Neuronal stem cell (in vitro differentiated cells): ENCODE results near the gene CADPS.

Source experiments
- DNase-seq: peaks from one replicate; pipeline ENCODE4 v3.0.0-alpha.2; 2013; ENCODE audit warnings: low spot score
- H2AFZ ChIP-seq: one replicate; pipeline ENCODE4 v1.6.1; 2013; ENCODE audit warnings: mild to moderate bottlenecking, low read length, inconsistent platforms
- H2AK5ac ChIP-seq: 2 replicates; pipeline ENCODE4 v1.6.1; 2013; ENCODE audit warnings: low read depth, mild to moderate bottlenecking, inconsistent platforms, low read length, moderate library complexity, mixed read lengths
- H2BK120ac ChIP-seq: 2 replicates; pipeline ENCODE4 v1.6.1; 2013; ENCODE audit warnings: low read depth, mild to moderate bottlenecking, inconsistent platforms, low read length, moderate library complexity, mixed read lengths
- H2BK12ac ChIP-seq: one replicate; pipeline ENCODE4 v1.6.1; 2013; ENCODE audit warnings: low read length, inconsistent platforms
- H2BK15ac ChIP-seq: 2 replicates; pipeline ENCODE4 v1.6.1; 2013; ENCODE audit warnings: mild to moderate bottlenecking, low read length, inconsistent platforms, mixed read lengths
- H2BK5ac ChIP-seq: one replicate; pipeline ENCODE4 v1.6.1; 2013; ENCODE audit warnings: inconsistent platforms, mild to moderate bottlenecking, low read length, moderate library complexity
- H3K14ac ChIP-seq: one replicate; pipeline ENCODE4 v1.6.1; 2013; ENCODE audit warnings: low read length, inconsistent platforms
- H3K18ac ChIP-seq: 2 replicates; pipeline ENCODE4 v1.6.1; 2013; ENCODE audit warnings: low read length, inconsistent platforms
- H3K23ac ChIP-seq: 2 replicates; pipeline ENCODE4 v1.6.1; 2013; ENCODE audit warnings: low read depth, mild to moderate bottlenecking, mixed read lengths, low read length, inconsistent platforms; ENCODE audit not compliant: poor library complexity
- H3K27ac ChIP-seq: replicated peaks from 3 replicates; pipeline ENCODE4 v1.5.1; 2013; ENCODE audit warnings: low read length, inconsistent platforms
- H3K27me3 ChIP-seq, 3 experiments: 2 replicates each; pipeline ENCODE4 v1.6.1; 2013; ENCODE audit warnings: low read length in 3 of 3, mild to moderate bottlenecking in 2 of 3, inconsistent platforms in 1 of 3, low read depth in 1 of 3, mixed read lengths in 1 of 3, moderate library complexity in 1 of 3; ENCODE audit not compliant: control insufficient read depth in 3 of 3, insufficient read depth in 3 of 3
- H3K36me3 ChIP-seq, 2 donors: replicated peaks in 1 of 2; 2 replicates each; pipeline ENCODE4 v1.6.1; 2013; ENCODE audit warnings: low read length in 2 of 2; ENCODE audit not compliant: control insufficient read depth in 2 of 2, insufficient read depth in 2 of 2
- H3K4ac ChIP-seq: 2 replicates; pipeline ENCODE4 v1.6.1; 2013; ENCODE audit warnings: inconsistent platforms, mild to moderate bottlenecking, low read length, moderate library complexity
- H3K4me1 ChIP-seq, 2 donors: 1 replicate in 1 of 2; 2 replicates in 1 of 2; pipeline ENCODE4 v1.6.1; 2013; ENCODE audit warnings: low read length in 2 of 2, low read depth in 1 of 2; ENCODE audit not compliant: control insufficient read depth in 2 of 2, insufficient read depth in 1 of 2
- H3K4me2 ChIP-seq: one replicate; pipeline ENCODE4 v1.6.1; 2013; ENCODE audit warnings: mild to moderate bottlenecking, low read length, inconsistent platforms; ENCODE audit not compliant: insufficient read depth, poor library complexity, severe bottlenecking
- H3K4me3 ChIP-seq, 2 donors: 2 replicates each; pipeline ENCODE4 v1.5.1; 2013; ENCODE audit warnings: low read length in 2 of 2, mild to moderate bottlenecking in 2 of 2, inconsistent platforms in 1 of 2, moderate library complexity in 1 of 2
- H3K79me1 ChIP-seq: one replicate; pipeline ENCODE4 v1.6.1; 2013; ENCODE audit warnings: low read depth, mild to moderate bottlenecking, inconsistent platforms, low read length, moderate library complexity
- H3K9ac ChIP-seq: one replicate; pipeline ENCODE4 v1.6.1; 2013; ENCODE audit warnings: mild to moderate bottlenecking, low read depth, low read length, inconsistent platforms; ENCODE audit not compliant: poor library complexity
- H3K9me3 ChIP-seq, 2 donors: replicated peaks in 1 of 2; 2 replicates each; pipeline versions ENCODE3 to v1.6.1; 2013; ENCODE audit warnings: low read length in 2 of 2, mild to moderate bottlenecking in 2 of 2, inconsistent platforms in 1 of 2, low read depth in 1 of 2, mixed read lengths in 1 of 2, moderate library complexity in 1 of 2; ENCODE audit not compliant: control insufficient read depth in 2 of 2, insufficient read depth in 1 of 2
- H4K8ac ChIP-seq: one replicate; pipeline ENCODE4 v1.6.1; 2013; ENCODE audit warnings: low read depth, mild to moderate bottlenecking, inconsistent platforms, low read length, moderate library complexity
- H4K91ac ChIP-seq: one replicate; pipeline ENCODE4 v1.6.1; 2013; ENCODE audit warnings: low read length, low read depth, mild to moderate bottlenecking, inconsistent platforms; ENCODE audit not compliant: poor library complexity
- WGBS, 2 donors: extraction: QIAGEN DNeasy Blood & Tissue Kit; methylation state at CpG; one replicate each; pipeline ENCODE4 v1.1.7; 2013; ENCODE audit warnings: missing lambda C conversion rate in 2 of 2, mixed read lengths in 1 of 2; ENCODE audit not compliant: insufficient read length in 2 of 2, insufficient replicate concordance in 1 of 2; ENCODE audit errors: extremely low coverage in 2 of 2; 5-methylcytosine and 5-hydroxymethylcytosine counted together

CADPS gene

GRCh38 chr3:62723166-62723913 is 151.9 kb downstream of the CADPS start:
- Histone ChIP-seq H3K4me3 (peak overlapping the region in 1 of 2 donors; percentile 36), H3K4ac (no peak overlapping the region), H3K36me3 (no peaks in the 10 kb centered on the region), H3K18ac (peak overlapping the region; percentile 81), H3K9me3 (no peaks in the 10 kb centered on the region), H2BK12ac (no peak overlapping the region), H4K91ac (no peak overlapping the region), H3K4me2 (no peak overlapping the region), H4K8ac (no peak overlapping the region), H2AFZ (no peak overlapping the region), H3K4me1 (peaks cover 0 to 12% of the 10 kb centered on the region in 2 donors), H3K27me3 (no peaks in the 10 kb centered on the region), H3K79me1 (no peaks in the 10 kb centered on the region), H2AK5ac (no peak overlapping the region), H2BK15ac (peak overlapping the region; percentile 8), H2BK120ac (no peak overlapping the region), H3K27ac (no peak overlapping the region), H3K9ac (no peak overlapping the region), H2BK5ac (no peak overlapping the region), H3K14ac (no peak overlapping the region), H3K23ac (no peak overlapping the region)
- no peak for DNase-seq
- WGBS, 2 donors, result no CpG with 5 or more reads among the region's 13 CpGs

DNA sequence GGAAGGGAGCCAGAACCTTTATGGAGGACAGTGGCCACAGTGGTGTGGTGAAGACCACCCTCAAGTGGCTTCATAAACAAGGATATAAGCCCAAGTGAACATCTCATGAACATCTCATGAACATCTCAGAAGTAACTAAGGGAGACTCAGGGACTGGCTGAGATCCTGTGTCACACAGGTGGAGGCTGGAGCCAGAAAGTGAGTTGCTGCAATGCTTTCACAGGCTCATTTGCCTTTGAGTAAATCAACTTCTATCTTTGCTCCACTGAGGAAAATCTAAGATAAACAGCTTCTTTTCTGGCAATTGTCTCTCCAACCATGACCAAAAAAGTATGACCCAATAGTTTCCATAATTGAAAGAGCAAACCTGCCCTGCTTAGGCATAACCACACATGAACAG is 152.9 kb downstream of the CADPS start:
- H3K79me1 ChIP-seq, result no peaks in the 10 kb centered on the region
- H2BK15ac ChIP-seq, result no peak overlapping the region
- H2BK120ac ChIP-seq, result no peak overlapping the region
- no peak overlapping the region for H3K23ac ChIP-seq
- H3K36me3 ChIP-seq, result no peaks in the 10 kb centered on the region
- H4K91ac ChIP-seq, result no peak overlapping the region
- no peak overlapping the region for H4K8ac ChIP-seq
- no peak overlapping the region for H3K18ac ChIP-seq
- H3K4me2 ChIP-seq, result no peak overlapping the region
- H3K4me3 ChIP-seq, result no peak overlapping the region
- H3K9me3 ChIP-seq, result no peaks in the 10 kb centered on the region
- H2AK5ac ChIP-seq, result no peak overlapping the region
- H3K27me3 ChIP-seq, result no peaks in the 10 kb centered on the region
- no peak overlapping the region for H3K14ac ChIP-seq
- H3K4me1 ChIP-seq, result peaks cover 0 to 12% of the 10 kb centered on the region in 2 donors
- no peak overlapping the region for H3K4ac ChIP-seq
- H3K27ac ChIP-seq, result no peak overlapping the region
- H2BK5ac ChIP-seq, result no peak overlapping the region
- H3K9ac ChIP-seq, result no peak overlapping the region
- DNase-seq, result no peak
- H2BK12ac ChIP-seq, result no peak overlapping the region
- H2AFZ ChIP-seq, result no peak overlapping the region

GRCh38 chr3:62718515-62719320 is 156.5 kb downstream of the CADPS start:
- Histone ChIP-seq H2AFZ (no peak overlapping the region), H2BK15ac (no peak overlapping the region), H2BK12ac (no peak overlapping the region), H3K18ac (no peak overlapping the region), H3K27me3 (no peaks in the 10 kb centered on the region), H3K36me3 (no peaks in the 10 kb centered on the region), H3K9me3 (no peaks in the 10 kb centered on the region), H3K79me1 (no peaks in the 10 kb centered on the region), H4K91ac (no peak overlapping the region), H2BK120ac (no peak overlapping the region), H3K4ac (no peak overlapping the region), H3K4me1 (peaks cover 0 to 9% of the 10 kb centered on the region in 2 donors), H3K9ac (no peak overlapping the region), H2BK5ac (no peak overlapping the region), H3K27ac (no peak overlapping the region), H4K8ac (no peak overlapping the region), H3K14ac (no peak overlapping the region), H3K23ac (no peak overlapping the region), H2AK5ac (no peak overlapping the region), H3K4me3 (no peak overlapping the region), H3K4me2 (no peak overlapping the region)
- no peak for DNase-seq
- WGBS, 2 donors, result no CpG with 5 or more reads among the region's 6 CpGs

- H2AFZ ChIP-seq, result no peak overlapping the region
- H3K9me3 ChIP-seq, result no peaks in the 10 kb centered on the region
- no peaks in the 10 kb centered on the region for H3K36me3 ChIP-seq
- no peak overlapping the region for H3K18ac ChIP-seq
- no peak for DNase-seq
- no peak overlapping the region for H3K9ac ChIP-seq
- peaks cover 0 to 12% of the 10 kb centered on the region in 2 donors for H3K4me1 ChIP-seq
- no peak overlapping the region for H2BK5ac ChIP-seq
- no peak overlapping the region for H3K4me3 ChIP-seq
- no peaks in the 10 kb centered on the region for H3K79me1 ChIP-seq
- H3K14ac ChIP-seq, result no peak overlapping the region
- no peak overlapping the region for H2AK5ac ChIP-seq
- H2BK12ac ChIP-seq, result no peak overlapping the region
- H3K23ac ChIP-seq, result no peak overlapping the region
- no peak overlapping the region for H4K8ac ChIP-seq
- no peaks in the 10 kb centered on the region for H3K27me3 ChIP-seq
- no peak overlapping the region for H2BK120ac ChIP-seq
- H3K27ac ChIP-seq, result no peak overlapping the region
- no peak overlapping the region for H3K4ac ChIP-seq
- no peak overlapping the region for H3K4me2 ChIP-seq
- no peak overlapping the region for H4K91ac ChIP-seq
- no CpG with 5 or more reads among the region's 1 CpG for WGBS, 2 donors
- H2BK15ac ChIP-seq, result no peak overlapping the region
Observed at GRCh38 chr3:62718011-62718410, 157.2 kb downstream of the CADPS start.
